Measurements from ENCODE around the gene MAP3K20. TPM values are rescaled to one million over a fixed set of nuclear protein-coding genes. Genes with fewer than 3 reads are reported as not detected.
"Not testable (repeated sequence)": the region's sequence is repeated elsewhere in the genome, so short reads cannot be mapped to it uniquely, and the experiment has no call there.

MAP3K20 gene
- total and polyA plus RNA-seq, 2 of the 4 experiments (the other 2 are of a cell fraction) = 27.5 to 84.4 TPM

GRCh38 chr2:173301549-173301948, 225.9 kb downstream of the MAP3K20 start:
- H3K4me3 ChIP-seq (ENCODE audit: insufficient read depth, low read depth, low read length); H3K18ac ChIP-seq (ENCODE audit: low read depth, low read length); H3K27ac ChIP-seq (ENCODE audit: insufficient read depth, low read length); H3K4me2 ChIP-seq (ENCODE audit: low read depth, low read length); H3K9ac ChIP-seq (ENCODE audit: low read depth, low read length); POLR2A ChIA-PET (ENCODE audit: unreplicated experiment); ATAC-seq (ENCODE audit: low read depth); H3K79me1 ChIP-seq (ENCODE audit: low read depth in 1 of 2, low read length in 2 of 2); H3K36me3 ChIP-seq (ENCODE audit: control insufficient read depth, insufficient read depth, low read length); BruUV-seq (replicated peaks); DNase-seq; H2AK5ac ChIP-seq (ENCODE audit: low read depth, low read length); H3K4me1 ChIP-seq (ENCODE audit: control insufficient read depth, insufficient read depth, low read length); dilution Hi-C loops (cut with HindIII; ENCODE audit: low sequenced_read_pairs, unreplicated experiment); H2BK15ac ChIP-seq (ENCODE audit: low read depth, low read length); H3K23ac ChIP-seq (ENCODE audit: low read depth, low read length); in situ Hi-C loops (cut with MboI; ENCODE audit: low sequenced_read_pairs); H4K5ac ChIP-seq (ENCODE audit: low read depth, low read length); H2AK9ac ChIP-seq (replicated peaks; ENCODE audit: low read depth, low read length, poor library complexity); H4K8ac ChIP-seq (ENCODE audit: low read depth in 2 of 2, low read length in 2 of 2); intact Hi-C loops (cut with micrococcal nuclease); H3K27me3 ChIP-seq (ENCODE audit: control insufficient read depth, insufficient read depth, low read length); H2AFZ ChIP-seq (replicated peaks; ENCODE audit: low read length, poor library complexity); H4K20me1 ChIP-seq (ENCODE audit: insufficient read depth, low read length); H3K56ac ChIP-seq (ENCODE audit: extremely low read depth, insufficient read depth, low read length); H2BK5ac ChIP-seq (ENCODE audit: low read depth, low read length, poor library complexity, severe bottlenecking); H4K91ac ChIP-seq (ENCODE audit: insufficient read depth, low read depth, low read length); H2BK20ac ChIP-seq (ENCODE audit: low read depth, low read length); H2BK120ac ChIP-seq (ENCODE audit: low read depth, low read length); H3K9me1 ChIP-seq (ENCODE audit: insufficient read depth, low read length); H3K4ac ChIP-seq (ENCODE audit: low read depth, low read length); H3K14ac ChIP-seq (replicated peaks; ENCODE audit: low read depth, low read length): not testable (repeated sequence)
- WGBS, 2 experiments (ENCODE audit: extremely low coverage in 2 of 2, insufficient read length in 1 of 2) = no CpG with 5 or more reads among the region's 4 CpGs
- CTCF ChIA-PET = interaction anchor here (0.5 kb wide), 1 partner anchor 135 kb away, joined by 3 read pairs; no protein-coding TSS in a partner anchor
- H3K9me3 ChIP-seq (ENCODE audit: control insufficient read depth, insufficient read depth, low read length) = peaks cover 23% of the 10 kb centered on the region
